Medulla oblongata (tissue), 1 donor: Measurements from ENCODE around the gene AKT3.

Experiments
- DNase-seq: peaks from one replicate; pipeline ENCODE4 v3.0.0-alpha.2; 2015; ENCODE audit errors: extremely low spot score

AKT3 gene

GRCh38 chr1:243461700-243462099 lies 388.3 kb downstream of the AKT3 start:
- no peak for DNase-seq

- peak; percentile 47 for DNase-seq
These were observed 391.0 kb downstream of the AKT3 start for GRCh38 chr1:243459059-243459458.

- no peak for DNase-seq
These were observed 392.6 kb downstream of the AKT3 start for GRCh38 chr1:243457363-243457982.

- no peak for DNase-seq
These were observed 394.0 kb downstream of the AKT3 start for GRCh38 chr1:243455760-243456651.

- DNase-seq = no peak
These were observed 395.6 kb downstream of the AKT3 start for GRCh38 chr1:243454328-243454997.

- DNase-seq = peak; percentile 61
These were observed 398.0 kb downstream of the AKT3 start for GRCh38 chr1:243452092-243452491.

- no peak for DNase-seq
These were observed 400.7 kb downstream of the AKT3 start for GRCh38 chr1:243449373-243449772.

- DNase-seq = no peak
These were observed 402.2 kb downstream of the AKT3 start for GRCh38 chr1:243447844-243448243.

GRCh38 chr1:243447347-243447746 lies 402.7 kb downstream of the AKT3 start:
- DNase-seq = no peak

- DNase-seq = peak; percentile 56
These were observed 406.5 kb downstream of the AKT3 start for GRCh38 chr1:243443557-243443956.

- DNase-seq = no peak
These were observed 408.4 kb downstream of the AKT3 start for GRCh38 chr1:243441601-243442000.

GRCh38 chr1:243440406-243440805 lies 409.6 kb downstream of the AKT3 start:
- no peak for DNase-seq

- no peak for DNase-seq
These were observed 411.2 kb downstream of the AKT3 start for GRCh38 chr1:243438815-243439214.
